OCI-LY3 (cell line): ENCODE results near the gene SHISA2.

Experiments
- CTCF ChIP-seq: fragments of 200-600, 300-600 bp; sonication (generic); IDR thresholded peaks from 2 replicates; pipeline ENCODE4 v1.5.1; 2014; ENCODE audit warnings: antibody characterized with exemption, low read length, low read depth
- EZH2phosphoT487 ChIP-seq: fragments of 200-600 bp; shearing (Covaris generic); IDR thresholded peaks from 2 replicates; pipeline ENCODE4 v1.6.1; 2018; ENCODE audit warnings: antibody characterized with exemption, mixed run types, low read depth

- TF ChIP-seq CTCF (no peak), EZH2phosphoT487 (no peak)
Measured at GRCh38 chr13:26045142-26045541, 6.7 kb downstream of the SHISA2 start.
